Purkinje cell (primary cell): ENCODE results near the gene MX1. TPM values are rescaled to one million over a fixed set of nuclear protein-coding genes. Genes with fewer than 3 reads are reported as not detected.

Source experiments
- polyA plus RNA-seq: library from polyadenylated mRNA; unstranded; fragments of >200 nt; fragmentation: Nextera tagmentation; gene quantifications from 2 replicates; pipeline ENCODE4 v1.2.1, GENCODE V29; 2014

Gene MX1
- 1.7 and 6.0 TPM in 2 replicates for polyA plus RNA-seq

GRCh38 chr21:41425954-41426675, at the start of gene MX1:
MX1 (plus strand) TSS chr21:41426239; CDS start chr21:41432071, 5,832 bp downstream.

GRCh38 chr21:41507521-41508414, 81.7 kb downstream of the MX1 start, which contains the start of gene TMPRSS2:
TMPRSS2 (minus strand) TSS chr21:41508158; CDS start chr21:41498133, 10,025 bp downstream.

Other genes starting within 250 kb of the MX1 start
- gene FAM3B, start 109.4 kb upstream of the MX1 start, polyA plus RNA-seq = not detected in 2 replicates
- not detected in 2 replicates for gene MX2, start 64.2 kb upstream of the MX1 start, polyA plus RNA-seq
- gene TMPRSS2, start 81.9 kb downstream of the MX1 start, polyA plus RNA-seq = not detected in 2 replicates